GM18499 (cell line): Measurements from ENCODE around the gene MLXIPL.
"Not testable (repeated sequence)": the region's sequence is repeated elsewhere in the genome, so short reads cannot be mapped to it uniquely, and the experiment has no call there.

Source experiments
- ATAC-seq: cut with Tn5 transposase; IDR thresholded peaks from one replicate; pipeline ENCODE4 v1.9.1; 2021; ENCODE audit warnings: moderate number of reproducible peaks; ENCODE audit not compliant: insufficient read depth, unreplicated experiment

The MLXIPL gene

DNA sequence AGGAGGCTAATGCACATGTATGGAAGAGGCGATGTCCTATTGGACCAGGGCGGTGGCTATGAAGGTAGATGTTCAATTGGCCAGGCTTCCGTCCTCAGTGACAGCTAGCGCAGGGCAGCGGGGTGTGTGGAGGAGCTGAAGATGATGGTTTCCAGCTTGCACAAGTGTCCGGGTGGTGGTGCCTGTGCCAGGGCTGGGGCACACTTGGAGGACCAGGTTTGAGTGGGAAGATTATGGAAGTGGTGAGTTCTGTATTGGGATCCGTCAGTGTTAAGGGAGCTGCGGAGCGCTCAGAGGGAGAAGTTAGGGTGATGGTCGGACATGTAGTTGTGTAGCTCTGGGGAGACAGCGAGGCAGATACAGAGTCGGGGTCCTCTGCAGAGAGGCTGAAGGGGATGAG lies 37.4 kb downstream of the MLXIPL start:
- ATAC-seq, result no peak

GRCh38 chr7:73585196-73585595 lies 39.1 kb downstream of the MLXIPL start:
- ATAC-seq, result no peak

GRCh38 chr7:73582664-73583202 lies 41.6 kb downstream of the MLXIPL start:
- no peak for ATAC-seq

DNA sequence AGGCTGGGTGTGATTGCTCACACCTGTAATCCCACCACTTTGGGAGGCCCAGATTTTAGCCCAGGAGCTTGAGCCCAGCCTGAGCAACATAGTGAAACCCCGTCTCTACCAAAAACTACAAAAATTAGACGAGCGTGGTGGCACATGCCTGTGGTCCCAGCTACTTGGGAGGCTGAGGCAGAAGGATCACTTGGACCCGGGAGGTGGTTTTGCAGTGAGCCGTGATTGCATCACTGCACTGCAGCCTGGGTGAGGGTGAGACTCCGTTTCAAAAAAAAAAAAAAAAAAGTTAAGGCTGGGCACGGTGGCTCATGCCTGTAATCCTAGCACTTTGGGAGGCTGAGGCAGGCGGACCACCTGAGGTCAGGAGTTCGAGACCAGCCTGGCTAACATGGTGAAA lies 43.3 kb downstream of the MLXIPL start:
- not testable (repeated sequence) for ATAC-seq

DNA sequence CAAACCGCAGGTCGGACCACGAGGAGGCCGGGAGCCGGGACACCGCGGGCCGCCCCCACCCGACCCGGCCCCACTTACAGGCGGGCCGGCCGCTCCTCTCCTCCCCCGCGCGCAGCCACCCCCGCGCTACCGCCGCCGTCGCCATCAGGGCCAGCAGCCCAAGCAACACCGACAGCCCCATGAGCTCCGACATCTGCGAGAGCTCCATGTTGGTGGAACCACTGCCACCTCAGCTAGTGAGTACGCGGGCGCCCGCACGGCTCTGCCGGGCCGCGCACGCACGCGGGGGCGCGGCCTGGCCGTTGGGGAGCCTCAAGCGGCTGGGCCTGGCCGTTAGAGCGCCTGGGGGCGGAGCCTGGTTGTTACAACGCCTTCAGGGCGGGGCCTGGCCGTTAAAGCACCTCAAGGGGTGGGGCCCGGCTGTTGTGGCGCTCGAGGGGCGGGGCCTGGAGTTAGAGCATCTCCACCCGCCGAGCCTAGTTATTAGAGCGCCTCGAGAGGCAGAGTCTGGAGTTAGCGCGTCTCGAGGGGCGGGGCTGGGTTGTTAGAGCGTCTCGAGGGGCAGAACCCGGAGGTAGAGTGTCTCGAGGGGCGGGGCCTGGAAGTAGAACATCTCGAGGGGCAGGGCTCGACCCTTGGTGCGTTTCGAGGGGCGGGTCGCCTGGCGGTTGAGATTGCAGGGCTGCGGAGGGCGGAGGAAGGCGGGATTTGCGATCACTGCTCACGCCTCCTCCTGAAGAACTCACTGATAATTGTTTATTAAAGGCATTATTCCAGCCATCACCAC lies 45.8 kb downstream of the MLXIPL start, which contains the start of gene TBL2:
TBL2 (minus strand) TSS at position 238 of the 787 bp plus-strand sequence; CDS start at position 208, 30 bp downstream.
- ATAC-seq, result peak; percentile 69

DNA sequence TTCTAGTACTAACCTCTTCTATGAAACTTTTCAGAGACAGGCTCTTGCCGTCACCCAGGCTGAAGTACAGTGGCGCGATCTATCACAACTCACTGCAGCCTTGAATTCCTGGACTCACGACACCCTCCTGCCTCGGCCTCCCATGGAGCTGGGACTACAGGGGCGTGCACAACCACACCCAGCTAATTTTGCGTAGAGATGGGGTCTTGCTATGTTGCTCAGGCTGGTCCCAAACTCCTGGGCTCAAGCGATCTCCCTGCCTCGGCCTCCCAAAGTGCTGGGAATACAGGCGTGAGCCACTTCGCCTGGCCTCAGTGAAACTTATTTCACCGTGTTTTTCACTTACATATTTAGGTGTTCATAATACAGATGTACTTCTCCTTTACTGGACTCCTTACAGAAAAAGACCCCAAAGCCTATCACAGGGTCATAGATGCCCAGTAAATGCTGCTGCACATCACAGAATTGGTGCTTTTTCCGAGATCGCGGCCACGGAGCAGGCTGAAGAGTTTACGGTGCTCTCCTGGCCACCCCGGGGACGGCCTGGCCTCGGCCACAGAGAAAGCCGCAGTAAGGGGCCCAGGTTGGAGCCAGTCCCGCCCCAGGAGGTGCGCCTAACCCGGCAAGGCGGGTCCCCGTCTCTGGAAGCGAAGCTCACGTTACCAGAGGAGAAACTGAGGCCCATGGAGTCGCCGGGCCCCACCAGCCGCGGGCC lies 46.5 kb downstream of the MLXIPL start:
- ATAC-seq, result no peak

- no peak for ATAC-seq
These were observed 50.5 kb downstream of the MLXIPL start for GRCh38 chr7:73573791-73574190.

DNA sequence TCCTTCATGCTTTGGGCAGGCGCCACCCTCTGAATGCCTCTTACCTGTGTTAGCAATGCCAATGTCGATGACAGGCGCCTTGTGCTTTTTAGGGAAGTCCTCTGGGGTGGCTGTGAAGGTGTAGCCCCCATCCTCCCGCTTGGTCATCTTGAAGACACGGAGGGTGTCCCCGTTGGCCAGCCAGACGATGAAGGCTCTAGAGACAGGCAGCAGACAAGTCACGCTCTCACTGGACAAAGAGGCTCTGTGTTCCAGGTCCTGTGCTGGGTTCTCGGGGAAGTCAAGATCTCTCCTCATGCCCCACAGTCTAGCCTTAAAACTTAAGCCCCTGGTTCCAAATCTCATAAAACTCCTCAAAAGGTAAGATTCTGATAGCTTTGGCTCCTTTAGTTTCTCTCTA lies 51.0 kb downstream of the MLXIPL start:
- ATAC-seq, result no peak

DNA sequence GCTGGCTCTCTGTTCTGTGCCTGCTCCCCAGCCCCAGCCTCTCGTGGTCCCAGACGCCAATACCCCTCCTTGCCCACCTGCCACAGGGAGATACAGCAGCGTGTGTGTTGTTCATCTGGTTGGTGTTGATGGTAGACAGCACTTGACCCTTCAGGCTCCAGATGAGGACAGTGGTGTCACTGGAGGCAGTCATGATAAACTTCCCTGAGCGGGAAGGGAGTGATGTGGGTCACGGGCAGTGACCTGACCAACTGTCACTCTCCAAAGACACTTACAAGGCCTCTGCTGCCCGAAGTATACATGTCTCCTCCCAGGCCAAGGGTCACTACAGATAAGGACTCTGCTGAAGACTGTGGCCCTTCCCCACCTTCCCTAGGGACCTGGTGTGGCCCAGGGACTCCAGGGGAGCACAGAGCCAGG lies 51.5 kb downstream of the MLXIPL start:
- ATAC-seq, result no peak

DNA sequence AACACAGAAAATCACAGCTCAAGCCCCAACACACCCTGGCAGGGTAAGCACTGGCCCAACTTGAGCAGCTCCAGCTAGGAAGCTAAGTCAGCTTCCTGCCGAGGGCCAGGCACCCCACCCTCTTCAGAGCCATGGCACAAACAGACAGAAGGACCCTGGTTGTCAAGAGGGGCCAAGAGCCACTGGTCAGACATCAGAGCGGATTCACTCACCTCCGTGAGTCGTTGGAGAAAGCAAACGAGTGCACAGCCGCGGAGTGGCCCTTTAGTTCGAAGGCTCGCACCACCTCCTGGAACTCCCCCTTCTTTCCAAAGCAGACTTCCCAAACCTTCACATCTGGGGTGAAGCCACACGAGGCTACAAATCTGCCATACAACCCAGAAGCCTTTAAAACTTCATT lies 53.3 kb downstream of the MLXIPL start:
- no peak for ATAC-seq

GRCh38 chr7:73570521-73570920 lies 53.8 kb downstream of the MLXIPL start:
- no peak for ATAC-seq

GRCh38 chr7:73569042-73569608 lies 55.2 kb downstream of the MLXIPL start:
- ATAC-seq, result no peak

- no peak for ATAC-seq
These were observed 56.3 kb downstream of the MLXIPL start for GRCh38 chr7:73567846-73568685.

- ATAC-seq, result no peak
These were observed 57.2 kb downstream of the MLXIPL start for GRCh38 chr7:73567140-73567539.

DNA sequence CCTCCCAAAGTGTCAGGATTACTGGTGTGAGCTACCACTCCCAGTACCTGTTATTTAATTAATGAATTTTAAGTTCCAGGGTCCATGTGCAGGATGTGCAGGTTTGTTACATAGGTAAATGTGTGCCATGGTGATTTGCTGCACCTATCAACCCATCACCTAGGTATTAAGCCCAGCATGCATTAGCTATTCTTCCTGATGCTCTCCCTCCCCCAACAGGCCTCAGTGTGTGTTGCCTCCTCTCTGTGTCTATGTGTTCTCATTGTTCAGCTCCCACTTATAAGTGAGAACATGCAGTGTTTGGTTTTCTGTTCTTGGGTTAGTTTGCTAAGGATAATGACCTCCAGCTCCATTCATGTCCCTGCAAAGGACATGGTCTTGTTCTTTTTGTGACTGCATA lies 57.9 kb downstream of the MLXIPL start:
- ATAC-seq, result not testable (repeated sequence)

GRCh38 chr7:73565675-73566340 lies 58.5 kb downstream of the MLXIPL start:
- no peak for ATAC-seq

- ATAC-seq, result no peak
These were observed 64.0 kb downstream of the MLXIPL start for GRCh38 chr7:73560109-73560835.

GRCh38 chr7:73557397-73558257 lies 66.7 kb downstream of the MLXIPL start, which contains the start of gene BCL7B:
Gene BCL7B, minus strand, starts transcription at chr7:73557690. Its CDS starts 112 bp downstream, at chr7:73557578.
- ATAC-seq, result no peak
